IPS-11a (cell line): ENCODE results near the gene SYT17.
"Not testable (repeated sequence)": the region's sequence is repeated elsewhere in the genome, so short reads cannot be mapped to it uniquely, and the experiment has no call there.

ENCODE experiments used
- H3K4me3 ChIP-seq: one replicate; pipeline ENCODE4 v1.5.1; 2013; ENCODE audit warnings: low read depth, low read length, control low read depth

SYT17 gene

DNA sequence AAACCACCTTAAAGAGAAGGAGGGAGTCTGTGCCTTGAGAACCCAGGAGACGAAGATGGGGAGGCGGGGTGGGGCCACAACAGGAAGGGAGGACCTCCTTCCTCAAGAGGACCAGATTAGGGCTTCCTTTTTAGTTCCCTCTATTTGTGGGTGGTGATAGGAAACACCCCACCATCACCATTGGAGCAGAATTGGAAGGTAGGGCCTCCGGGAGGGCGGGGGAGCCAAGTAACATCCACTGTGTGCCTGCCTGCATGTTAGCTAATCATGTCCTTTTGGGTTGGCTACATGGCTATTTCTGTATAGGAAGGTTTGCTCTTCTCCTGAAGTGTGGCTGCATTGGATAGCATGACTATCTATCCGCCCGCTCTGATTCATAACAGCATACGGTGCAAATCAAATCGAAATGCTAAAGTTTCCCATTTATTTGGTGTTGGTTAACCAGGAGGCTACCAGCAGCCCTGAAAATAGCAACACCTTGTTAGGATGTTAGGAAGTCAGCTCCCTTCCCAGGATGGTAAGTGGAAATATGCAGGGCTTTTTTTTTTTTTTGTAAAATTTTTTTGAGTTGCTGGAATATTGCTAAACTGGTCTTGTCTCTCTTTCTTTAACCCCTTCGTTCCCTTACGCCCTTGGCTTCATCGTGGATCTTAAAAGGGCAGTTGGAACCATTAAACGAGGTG is 4.2 kb downstream of the SYT17 start:
- H3K4me3 ChIP-seq = no peak overlapping the region

DNA sequence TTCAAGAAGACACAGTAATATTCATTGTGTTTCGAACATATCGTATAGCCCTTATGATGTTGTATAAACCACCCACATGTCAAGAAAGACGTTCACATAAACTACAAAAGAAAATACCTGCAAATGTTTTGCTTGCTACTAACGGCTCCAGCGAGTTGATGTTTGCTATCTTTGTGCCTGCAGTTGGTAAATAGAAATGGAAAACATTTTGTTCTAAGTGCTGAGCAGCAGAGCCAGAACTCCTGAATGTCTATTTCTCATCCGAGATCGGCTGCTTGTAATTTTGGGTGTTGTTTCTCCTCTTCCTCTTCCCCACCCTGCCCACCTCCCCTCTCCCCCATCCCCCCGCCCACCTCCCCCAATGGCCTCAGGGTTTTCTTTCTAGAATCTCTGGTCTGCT is 5.0 kb downstream of the SYT17 start:
- H3K4me3 ChIP-seq = no peak overlapping the region

DNA sequence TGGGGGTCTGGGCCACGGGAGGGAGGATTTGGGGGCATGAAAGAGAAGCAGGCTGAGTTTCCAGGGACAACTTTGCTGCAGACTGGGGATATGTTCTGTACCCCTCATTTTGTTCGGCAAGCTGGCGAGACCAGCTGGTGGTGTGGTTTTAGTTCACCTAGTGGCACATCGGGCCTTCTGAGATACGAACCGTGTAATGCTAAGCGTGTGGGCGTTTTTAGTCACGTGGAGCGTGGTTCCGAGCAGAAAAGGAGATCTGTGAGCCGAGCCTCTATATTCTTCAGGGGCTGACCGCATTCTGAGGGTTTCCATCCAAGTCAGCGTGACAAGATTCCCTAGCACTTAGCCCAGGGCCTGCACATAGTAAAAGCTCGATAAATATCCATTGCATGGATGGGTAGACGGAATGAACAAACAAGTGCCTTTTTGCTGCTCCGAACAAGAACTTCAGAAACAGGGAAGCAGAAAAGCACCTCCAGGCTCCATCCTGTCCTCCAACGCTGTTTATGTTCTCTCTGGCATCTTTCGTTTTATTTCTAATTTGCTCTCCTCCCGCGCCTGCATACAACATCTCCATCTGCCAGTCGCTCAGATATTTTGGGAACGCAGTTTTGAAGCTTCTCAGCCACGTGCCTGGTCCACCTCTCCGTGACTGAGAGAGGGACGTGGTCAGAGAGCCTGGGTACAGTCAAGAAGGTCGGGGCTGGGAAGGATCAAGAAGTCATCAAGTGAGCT is 5.8 kb downstream of the SYT17 start:
- H3K4me3 ChIP-seq = no peak overlapping the region

DNA sequence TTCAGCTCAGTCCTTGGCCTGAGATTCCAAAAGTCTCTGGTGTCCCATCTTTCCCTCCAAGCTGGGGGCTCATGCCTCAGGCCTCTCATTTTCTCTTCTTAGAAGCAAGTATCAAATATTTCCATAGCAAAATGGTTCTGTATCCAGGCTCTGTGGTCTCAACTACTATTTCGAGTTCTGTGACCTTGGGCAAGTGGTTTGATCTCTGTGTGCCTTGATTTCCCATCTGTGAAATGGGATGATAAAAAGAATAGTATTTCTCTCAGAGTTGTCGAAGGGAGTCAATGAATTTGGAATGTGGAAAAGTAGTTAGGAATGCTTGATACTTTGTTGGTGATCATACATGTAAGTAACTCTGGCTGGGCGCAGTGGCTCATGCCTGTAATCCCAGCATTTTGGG is 6.4 kb downstream of the SYT17 start:
- H3K4me3 ChIP-seq = no peak overlapping the region

DNA sequence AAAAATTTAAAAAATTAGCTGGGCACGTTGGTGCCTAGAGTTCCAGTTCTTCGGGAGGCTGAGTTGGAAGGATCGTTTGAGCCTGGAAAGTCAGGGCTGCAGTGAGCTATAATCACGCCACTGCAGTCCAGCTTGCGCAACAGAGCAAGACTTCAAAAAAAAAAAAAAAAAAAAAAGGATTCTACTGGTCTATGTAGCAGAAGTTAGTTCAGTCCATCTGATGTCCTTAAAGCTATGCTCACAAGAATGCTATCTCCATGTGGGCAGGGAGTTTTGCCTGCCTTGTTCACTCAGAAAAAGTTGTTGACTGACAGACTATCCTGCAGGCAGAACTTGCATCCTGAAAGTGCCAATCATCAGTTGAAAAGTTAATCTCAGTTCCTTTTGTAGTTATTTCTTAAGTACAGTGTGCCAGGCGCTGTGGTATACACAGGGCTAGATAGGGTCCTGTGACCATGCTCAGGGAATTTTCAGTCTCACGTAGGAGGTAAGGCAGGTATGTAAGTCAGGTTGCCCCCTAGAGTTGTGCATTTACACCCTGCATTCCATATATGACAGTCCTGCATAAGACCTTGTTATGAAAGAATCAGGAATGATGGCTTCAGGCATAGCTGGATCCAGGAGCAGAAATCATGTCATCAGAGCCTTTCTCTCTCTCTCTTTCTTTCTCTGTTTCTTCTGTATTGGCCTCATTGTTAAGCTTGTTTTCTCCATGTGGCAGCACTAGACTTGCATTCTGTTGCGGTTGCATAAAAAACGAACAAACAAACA is 7.6 kb downstream of the SYT17 start:
- H3K4me3 ChIP-seq = no peak overlapping the region

DNA sequence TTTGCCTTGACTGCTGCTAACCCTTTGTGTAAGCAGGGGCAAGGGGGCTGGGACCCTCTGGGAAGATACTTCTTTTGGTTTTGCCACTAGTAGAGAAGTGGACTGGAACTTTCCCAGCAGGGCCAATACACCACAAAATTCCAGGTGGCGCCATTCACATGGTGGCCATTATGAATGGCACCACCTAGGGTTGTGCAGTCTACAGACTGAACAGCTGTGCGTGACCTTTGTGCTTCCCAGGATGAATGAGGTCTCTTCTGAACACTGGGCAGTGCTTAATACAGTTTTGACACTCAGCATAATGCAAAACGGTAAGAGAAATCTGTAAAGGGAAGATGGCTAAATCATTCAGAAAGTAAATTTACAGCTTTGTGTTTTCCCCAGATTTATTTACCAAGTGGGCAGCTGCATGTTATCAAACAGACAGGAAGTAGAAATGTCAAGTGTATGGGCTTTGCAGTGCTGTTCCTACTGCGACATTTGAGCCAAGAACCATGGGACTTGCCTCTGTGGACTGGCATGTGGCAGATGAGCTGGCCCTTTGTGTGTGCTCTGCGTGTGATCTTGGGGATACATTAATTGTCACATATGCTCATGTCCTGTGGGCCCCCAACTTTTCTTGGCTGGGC is 9.2 kb downstream of the SYT17 start:
- H3K4me3 ChIP-seq = no peak overlapping the region

DNA sequence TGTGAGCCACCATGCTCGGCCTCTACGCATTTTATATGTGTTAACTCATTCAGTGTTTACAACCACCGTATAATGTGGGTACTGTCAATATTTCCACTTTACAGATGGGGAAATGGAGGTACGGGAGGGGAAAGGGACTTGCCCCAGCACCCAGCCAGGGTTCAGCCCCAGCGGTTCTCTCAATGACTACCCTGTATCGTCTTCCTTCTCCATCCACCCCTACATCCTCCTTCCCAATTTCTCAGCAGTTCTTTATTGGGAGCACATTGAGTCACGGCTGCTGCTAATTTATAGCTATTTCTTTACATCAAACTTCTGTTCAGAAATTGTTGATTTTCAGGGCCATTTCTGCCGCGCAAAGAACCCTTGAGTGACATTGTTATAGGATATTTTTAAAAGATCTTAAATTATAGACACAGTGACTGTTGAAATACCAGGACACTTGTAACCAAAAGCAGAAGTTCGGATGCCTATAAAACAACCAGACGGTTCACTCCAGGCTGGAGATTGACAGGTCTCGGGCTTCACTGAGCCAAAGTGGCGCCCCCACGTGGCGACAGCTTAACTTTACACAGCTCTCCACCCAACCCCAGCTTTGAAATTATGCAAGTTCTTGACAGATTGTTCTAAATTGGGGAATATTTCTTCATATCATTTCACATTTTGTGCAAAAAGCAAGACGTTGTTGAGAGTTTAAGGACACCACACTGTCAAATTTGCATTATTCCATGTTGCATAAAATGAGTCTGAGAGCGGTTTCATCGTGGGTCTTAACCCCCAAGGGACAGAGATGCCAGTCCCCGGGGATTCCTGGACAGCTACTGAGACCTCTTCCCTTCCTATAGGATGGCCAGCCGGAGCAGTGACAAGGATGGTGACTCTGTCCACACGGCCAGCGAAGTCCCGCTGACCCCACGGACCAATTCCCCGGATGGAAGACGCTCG is 11.8 kb downstream of the SYT17 start:
- H3K4me3 ChIP-seq = no peak overlapping the region

DNA sequence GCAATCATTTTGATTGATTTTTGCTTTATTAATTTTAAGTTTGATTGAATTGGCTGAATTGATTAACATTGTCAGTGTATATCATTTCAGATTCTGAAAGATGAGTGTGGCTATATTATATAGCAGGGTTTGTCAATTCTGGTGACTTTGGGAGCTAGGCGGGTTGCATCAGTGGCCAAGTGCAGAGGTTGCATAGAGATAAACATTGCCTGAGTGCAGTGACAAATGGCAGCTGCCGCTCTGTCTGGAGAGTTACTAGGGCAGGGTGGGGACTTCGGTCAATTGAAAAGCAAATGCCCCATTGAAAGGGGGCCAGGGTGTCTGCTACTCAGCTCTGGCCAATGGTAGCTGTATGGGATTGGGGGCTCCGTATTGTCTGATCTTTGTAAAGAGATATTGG is 12.7 kb downstream of the SYT17 start:
- H3K4me3 ChIP-seq = no peak overlapping the region

DNA sequence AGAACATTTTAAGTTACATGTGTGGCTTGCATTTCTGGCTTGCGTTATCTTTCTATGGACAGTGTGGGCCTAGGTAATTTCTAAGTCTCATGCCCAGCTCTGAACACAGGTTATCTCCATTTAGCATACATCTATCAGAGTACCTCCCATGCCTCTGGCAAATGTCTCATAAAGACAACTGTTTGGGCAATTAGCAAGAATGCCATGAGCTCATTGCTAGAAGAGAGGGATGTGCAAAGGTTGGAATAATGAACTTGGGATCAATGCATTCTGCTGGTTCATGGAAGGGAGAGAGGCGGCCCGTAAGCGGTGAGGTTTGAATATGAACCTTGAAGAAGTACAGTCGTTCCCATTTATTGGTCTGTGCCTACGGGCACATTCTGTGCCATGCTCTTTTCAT is 14.4 kb downstream of the SYT17 start:
- H3K4me3 ChIP-seq = no peak overlapping the region

DNA sequence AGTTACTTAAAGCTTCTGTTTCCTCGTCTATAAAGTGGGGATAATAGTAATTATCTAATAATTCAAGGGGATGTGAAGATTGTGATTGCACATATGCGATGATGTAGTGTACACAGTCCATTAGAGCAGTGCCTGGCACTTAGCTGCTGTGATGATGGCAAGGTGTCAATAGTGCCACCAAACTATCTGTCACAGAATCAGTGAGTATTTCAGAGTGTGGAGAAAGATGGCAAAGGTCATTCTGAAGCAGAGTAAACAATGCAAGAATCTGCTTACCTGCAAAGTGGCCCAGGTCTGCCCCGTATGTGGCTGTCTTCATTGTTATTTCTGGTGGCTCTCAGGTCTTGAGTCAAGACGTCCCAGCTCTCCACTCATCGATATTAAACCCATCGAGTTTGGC is 15.1 kb downstream of the SYT17 start:
- H3K4me3 ChIP-seq = no peak overlapping the region

DNA sequence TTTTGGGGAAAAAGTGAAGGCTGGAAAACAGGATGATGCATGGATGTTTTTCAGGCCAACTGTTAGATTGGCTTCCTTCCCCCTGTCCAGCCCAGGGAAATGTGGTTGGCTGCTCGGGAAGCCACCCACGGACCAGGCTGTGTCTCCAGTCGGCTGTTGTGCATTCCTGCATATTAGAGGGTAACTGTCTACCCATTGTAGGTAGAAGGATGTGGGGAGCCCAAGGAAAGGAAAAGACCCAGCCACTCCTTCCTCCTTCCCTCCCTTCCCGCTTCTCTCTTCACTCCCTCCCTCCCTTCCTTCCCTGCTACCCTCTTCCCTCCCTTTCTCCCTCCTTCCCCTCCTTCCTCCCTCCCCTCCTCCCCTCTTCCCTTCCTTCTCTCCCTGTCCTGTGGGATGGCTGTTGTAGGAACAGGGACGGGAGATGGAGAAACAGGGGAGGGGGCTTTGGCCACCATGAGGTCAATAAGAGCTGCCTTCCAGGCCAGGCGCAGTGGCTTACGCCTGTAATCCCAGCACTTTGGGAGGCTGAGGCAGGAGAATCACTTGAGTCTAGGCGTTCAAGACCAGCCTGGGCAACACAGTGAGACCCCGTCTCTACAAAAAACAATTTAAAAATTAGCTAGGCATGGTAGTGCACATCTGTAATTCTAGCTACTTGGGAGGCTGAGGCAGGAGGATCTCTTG is 16.9 kb downstream of the SYT17 start:
- H3K4me3 ChIP-seq = no peak overlapping the region

DNA sequence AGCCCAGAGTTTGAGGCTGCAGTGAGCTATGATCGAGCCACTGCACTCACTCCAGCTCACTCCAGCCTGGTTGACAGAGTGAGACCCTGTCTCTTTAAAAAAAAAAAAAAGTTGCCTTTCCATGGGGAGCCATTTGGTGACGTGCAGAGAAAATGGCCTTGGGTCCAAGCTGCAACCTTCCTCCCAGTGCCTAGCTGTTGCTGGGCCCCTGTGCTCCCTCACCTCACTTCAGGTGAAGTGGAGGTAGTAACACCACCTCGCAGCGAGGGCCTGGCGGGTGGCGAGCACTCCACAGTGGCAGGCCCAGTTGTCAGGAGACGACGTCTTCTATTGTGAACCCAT is 17.4 kb downstream of the SYT17 start:
- no peak overlapping the region for H3K4me3 ChIP-seq

DNA sequence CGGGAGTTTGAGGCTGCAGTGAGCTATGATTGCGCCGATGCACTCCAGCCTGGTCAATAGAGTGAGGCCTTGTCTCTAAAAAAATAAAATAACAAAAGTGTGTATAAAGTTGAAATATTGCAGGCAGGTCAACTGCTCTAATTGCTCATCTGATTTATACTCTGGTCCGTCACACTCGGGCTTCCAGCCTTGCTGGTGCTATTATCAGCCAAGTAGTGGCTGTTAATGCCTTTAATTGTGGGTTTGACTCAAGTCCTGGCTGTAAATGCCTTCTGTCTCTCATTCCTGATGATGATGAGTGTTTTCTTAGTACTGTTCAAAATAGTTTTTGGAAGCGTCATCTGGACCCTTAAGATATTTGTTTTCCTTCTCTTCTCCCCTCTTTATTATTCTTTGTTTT is 18.4 kb downstream of the SYT17 start:
- H3K4me3 ChIP-seq = no peak overlapping the region

DNA sequence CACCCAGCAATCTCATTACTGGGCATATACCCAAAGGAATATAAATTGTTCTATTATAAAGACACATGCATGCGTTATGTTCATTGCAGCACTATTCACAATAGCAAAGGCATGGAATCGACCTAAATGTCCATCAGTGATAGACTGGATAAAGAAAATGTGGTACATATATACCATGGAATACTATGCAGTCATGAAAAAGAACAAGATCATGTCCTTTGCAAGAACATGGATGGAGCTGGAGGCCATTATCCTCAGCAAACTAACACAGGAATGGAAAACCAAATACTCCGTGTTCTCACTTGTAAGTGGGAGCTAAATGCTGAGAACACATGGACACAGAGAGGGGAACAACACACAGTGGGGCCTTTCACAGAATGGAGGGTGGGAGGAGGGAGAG is 19.9 kb downstream of the SYT17 start:
- not testable (repeated sequence) for H3K4me3 ChIP-seq

DNA sequence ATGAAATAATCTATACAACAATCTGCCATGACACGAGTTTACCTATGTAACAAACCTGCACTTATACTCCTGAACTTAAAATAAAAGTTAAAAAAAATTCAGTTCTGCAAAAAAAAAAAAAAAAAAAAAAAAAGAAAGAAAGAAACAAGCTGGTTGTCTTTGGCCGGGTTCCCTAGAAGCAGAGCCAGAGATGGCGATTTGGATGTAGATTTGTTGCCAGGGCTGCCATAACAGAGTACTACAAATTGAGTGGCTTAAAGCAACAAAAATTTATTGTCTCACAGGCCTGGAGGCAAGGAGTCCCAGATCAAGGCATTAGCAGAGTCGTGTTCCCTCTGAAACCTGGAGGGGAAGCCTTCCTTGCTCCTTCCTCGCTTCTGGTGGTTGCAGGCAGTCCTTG is 20.4 kb downstream of the SYT17 start:
- no peak overlapping the region for H3K4me3 ChIP-seq

DNA sequence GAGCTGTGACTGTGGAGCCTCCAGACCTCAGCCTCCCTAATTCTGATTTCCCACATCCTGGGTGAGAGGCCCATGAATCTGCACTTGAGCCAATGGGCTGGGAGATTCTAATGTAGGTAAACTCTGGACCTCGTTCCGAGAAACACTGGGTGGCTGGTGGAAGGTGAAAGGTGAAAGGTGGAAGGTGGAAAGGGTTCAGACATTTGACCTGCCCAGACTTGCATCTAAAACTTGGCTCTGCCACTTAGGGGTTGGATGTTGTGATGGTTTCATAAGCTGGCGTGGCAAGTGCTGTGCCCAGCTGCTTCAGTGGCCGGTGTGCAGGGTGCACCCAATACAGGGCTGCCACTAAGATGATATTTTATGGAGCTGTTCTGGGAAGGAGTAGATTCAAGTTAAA is 24.8 kb downstream of the SYT17 start:
- H3K4me3 ChIP-seq = no peak overlapping the region

DNA sequence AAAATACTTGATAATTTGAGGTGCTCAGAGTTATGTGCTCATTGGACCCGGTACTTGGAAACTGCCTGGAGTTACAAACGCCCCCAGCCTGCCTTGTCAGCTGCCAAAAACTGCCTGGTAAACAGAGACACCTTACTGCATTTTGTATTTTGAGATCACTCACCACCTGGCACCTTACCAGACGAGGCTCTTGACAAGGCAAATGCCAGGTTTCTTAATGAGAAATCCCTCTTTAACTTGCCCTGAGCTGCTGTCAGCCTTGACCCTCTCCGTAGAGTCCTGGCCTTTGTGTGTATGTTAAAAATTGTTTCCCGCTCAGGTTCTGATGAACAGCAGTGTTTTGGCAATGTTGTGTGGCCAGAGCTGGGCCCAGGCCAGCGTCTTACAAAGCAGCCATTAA is 28.8 kb downstream of the SYT17 start:
- no peak overlapping the region for H3K4me3 ChIP-seq

DNA sequence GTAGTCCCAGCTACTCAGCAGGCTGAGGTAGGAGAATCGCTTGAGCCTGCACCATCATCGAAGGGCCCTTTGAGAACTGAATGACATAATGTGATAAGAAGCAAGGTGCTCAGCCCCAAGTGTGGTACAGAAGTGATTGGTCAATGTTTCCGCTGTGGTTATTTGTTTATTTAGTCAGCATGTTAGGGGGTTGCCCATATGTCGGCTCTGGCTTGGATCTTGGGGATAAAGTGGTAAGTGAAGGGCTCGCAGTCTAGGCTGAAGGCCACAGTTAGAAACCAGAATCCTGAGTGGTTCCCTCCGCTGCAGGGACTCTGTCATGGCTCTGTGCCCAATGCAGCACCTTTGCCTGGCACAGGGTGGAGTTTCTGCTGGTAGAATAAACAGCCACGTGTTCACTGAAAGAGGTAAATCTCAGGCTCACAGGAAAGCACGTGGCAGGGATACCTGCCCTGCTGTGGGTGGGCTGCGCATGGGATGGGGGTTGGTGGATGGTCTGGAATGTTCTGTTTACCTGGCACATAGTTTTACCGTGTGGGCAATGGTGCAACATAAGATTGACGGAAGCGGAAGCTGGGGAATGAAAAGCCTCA is 35.4 kb downstream of the SYT17 start:
- no peak overlapping the region for H3K4me3 ChIP-seq

DNA sequence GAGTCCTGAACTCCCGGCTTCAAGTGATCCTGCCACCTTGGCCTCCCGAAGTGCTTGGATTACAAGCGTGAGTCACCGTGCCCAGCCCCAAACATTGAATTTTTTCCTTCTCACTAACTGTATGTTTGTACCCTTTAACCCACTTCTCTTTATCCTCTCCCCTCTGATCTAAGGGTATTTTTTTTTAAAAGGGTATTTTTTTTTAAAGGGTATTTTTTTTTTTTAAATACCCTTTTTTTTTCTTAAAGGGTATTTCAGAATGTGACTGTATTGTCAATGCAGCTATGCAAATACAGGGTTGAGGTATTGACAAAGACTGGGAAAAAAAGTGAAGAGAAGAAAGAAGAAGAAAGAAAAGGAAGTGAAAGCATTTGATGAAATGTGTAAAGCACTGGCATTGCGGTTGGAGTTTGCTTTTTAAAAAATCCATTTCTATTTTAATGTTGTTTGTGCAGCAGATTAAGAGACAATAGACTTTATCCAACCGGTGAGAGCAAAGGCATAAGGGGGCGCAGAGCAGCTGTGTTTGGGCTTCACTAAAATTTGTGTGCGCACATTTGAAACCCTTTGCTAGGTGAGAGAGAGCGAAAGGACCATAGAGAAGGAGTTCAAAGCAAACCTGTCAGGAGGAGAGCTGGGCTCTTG is 42.4 kb downstream of the SYT17 start:
- H3K4me3 ChIP-seq = no peak overlapping the region
